ENCODE data around the gene ATP2B3.

GRCh38 chrX:153554519-153555167 is 37.2 kb downstream of the ATP2B3 start:
- TF ChIP-seq CTCF (IDR thresholded peaks at IDR 0.05) (peak in 5 of 6 experiments; percentile 50 to 66 (median 55)), POLR2AphosphoS5 (IDR thresholded peaks at IDR 0.05) (no peak), POLR2A (IDR thresholded peaks at IDR 0.05) (no peak), EP300 (IDR thresholded peaks at IDR 0.05) (no peak)

Measured in upper lobe of left lung (tissue), 4 donors.